ENCODE measurements around the gene SURF4.

GRCh38 chr9:133384736-133385321 lies 9.0 kb upstream of the SURF4 start:
- TF ChIP-seq CEBPB (IDR thresholded peaks at IDR 0.05; ENCODE audit: low read depth) (no peak), CTCF (IDR thresholded peaks at IDR 0.05 in 2 of 3, conservative IDR thresholded peaks at IDR 0.05 in 1 of 3; ENCODE audit: borderline replicate concordance in 1 of 3, insufficient read depth in 1 of 3, low read depth in 2 of 3, low read length in 2 of 3) (no peak), JUND (IDR thresholded peaks at IDR 0.05) (no peak), ZNF274 (IDR thresholded peaks at IDR 0.05; ENCODE audit: low read depth, low read length) (no peak), POLR2A (IDR thresholded peaks at IDR 0.05; ENCODE audit: borderline replicate concordance, extremely low read depth, insufficient read depth, insufficient read length) (no peak), FOSL1 (IDR thresholded peaks at IDR 0.05; ENCODE audit: low read depth) (no peak), TCF7L2 (IDR thresholded peaks at IDR 0.05; ENCODE audit: borderline replicate concordance, extremely low read depth, insufficient read depth, insufficient read length) (no peak), MAX (IDR thresholded peaks at IDR 0.05) (no peak), YY1 (IDR thresholded peaks at IDR 0.05; ENCODE audit: extremely low read depth, insufficient replicate concordance, low read depth, low read length) (no peak)

Data from HCT116 (cell line).